Measurements from ENCODE around the gene EYA4.

DNA sequence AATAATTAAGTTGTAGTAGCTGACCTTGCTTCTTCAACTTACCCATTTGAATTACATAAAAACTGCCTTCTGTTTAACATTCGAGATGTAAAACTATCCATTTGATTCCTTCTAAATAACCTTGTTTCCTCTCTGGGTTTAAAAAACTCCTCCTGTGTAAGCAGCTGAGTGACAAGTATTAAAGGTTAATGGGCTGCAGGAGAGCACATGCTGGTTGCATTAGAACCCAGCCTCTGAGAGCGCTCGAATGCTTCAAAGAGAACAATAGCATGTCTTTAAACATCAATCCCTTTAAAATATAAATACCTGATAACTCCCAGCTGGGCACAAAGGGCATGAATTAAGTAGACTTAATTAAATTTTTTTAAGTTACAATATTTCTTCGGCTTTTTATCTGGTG lies 215.8 kb downstream of the EYA4 start:
- TF ChIP-seq, protein P1, sequence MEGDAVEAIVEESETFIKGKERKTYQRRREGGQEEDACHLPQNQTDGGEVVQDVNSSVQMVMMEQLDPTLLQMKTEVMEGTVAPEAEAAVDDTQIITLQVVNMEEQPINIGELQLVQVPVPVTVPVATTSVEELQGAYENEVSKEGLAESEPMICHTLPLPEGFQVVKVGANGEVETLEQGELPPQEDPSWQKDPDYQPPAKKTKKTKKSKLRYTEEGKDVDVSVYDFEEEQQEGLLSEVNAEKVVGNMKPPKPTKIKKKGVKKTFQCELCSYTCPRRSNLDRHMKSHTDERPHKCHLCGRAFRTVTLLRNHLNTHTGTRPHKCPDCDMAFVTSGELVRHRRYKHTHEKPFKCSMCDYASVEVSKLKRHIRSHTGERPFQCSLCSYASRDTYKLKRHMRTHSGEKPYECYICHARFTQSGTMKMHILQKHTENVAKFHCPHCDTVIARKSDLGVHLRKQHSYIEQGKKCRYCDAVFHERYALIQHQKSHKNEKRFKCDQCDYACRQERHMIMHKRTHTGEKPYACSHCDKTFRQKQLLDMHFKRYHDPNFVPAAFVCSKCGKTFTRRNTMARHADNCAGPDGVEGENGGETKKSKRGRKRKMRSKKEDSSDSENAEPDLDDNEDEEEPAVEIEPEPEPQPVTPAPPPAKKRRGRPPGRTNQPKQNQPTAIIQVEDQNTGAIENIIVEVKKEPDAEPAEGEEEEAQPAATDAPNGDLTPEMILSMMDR (IDR thresholded peaks at IDR 0.05) = no peak
- no peak for TF ChIP-seq POLR2AphosphoS5 (IDR thresholded peaks at IDR 0.05; ENCODE audit: low read depth, low read length)

Data from Panc1 (cell line).